Ramos (cell line): Measurements from ENCODE around the gene SLCO3A1.
"Not testable (repeated sequence)": the region's sequence is repeated elsewhere in the genome, so short reads cannot be mapped to it uniquely, and the experiment has no call there.

Source experiments
- in situ Hi-C: fragments of 300-500 bp; cut with MboI; formaldehyde crosslinking; loops from one replicate; pipeline ENCODE4 v1.14.3; 2022; ENCODE audit warnings: low sequenced_read_pairs; ENCODE audit not compliant: unreplicated experiment

The SLCO3A1 gene

GRCh38 chr15:92053753-92054316 lies 200.3 kb downstream of the SLCO3A1 start:
- in situ Hi-C loops: no loop called here

- in situ Hi-C loops: no loop called here
These were observed 203.4 kb downstream of the SLCO3A1 start for GRCh38 chr15:92056875-92057274.

- in situ Hi-C loops: no loop called here
These were observed 205.8 kb downstream of the SLCO3A1 start for GRCh38 chr15:92059036-92059970.

- in situ Hi-C loops: not testable (repeated sequence)
These were observed 206.4 kb downstream of the SLCO3A1 start for GRCh38 chr15:92059971-92060311.

GRCh38 chr15:92061511-92062195 lies 208.1 kb downstream of the SLCO3A1 start:
- in situ Hi-C loops: no loop called here

- in situ Hi-C loops: no loop called here
These were observed 209.0 kb downstream of the SLCO3A1 start for GRCh38 chr15:92062505-92062904.

GRCh38 chr15:92068121-92068520 lies 214.6 kb downstream of the SLCO3A1 start:
- in situ Hi-C loops: no loop called here

GRCh38 chr15:92069308-92070250 lies 216.1 kb downstream of the SLCO3A1 start:
- in situ Hi-C loops: no loop called here

GRCh38 chr15:92070251-92070650 lies 216.7 kb downstream of the SLCO3A1 start:
- in situ Hi-C loops: not testable (repeated sequence)

- in situ Hi-C loops: no loop called here
These were observed 217.6 kb downstream of the SLCO3A1 start for GRCh38 chr15:92071045-92071634.

GRCh38 chr15:92073044-92073785 lies 219.7 kb downstream of the SLCO3A1 start:
- in situ Hi-C loops: no loop called here

- in situ Hi-C loops: no loop called here
These were observed 220.6 kb downstream of the SLCO3A1 start for GRCh38 chr15:92074101-92074500.

- in situ Hi-C loops: no loop called here
These were observed 221.1 kb downstream of the SLCO3A1 start for GRCh38 chr15:92074646-92075045.

- in situ Hi-C loops: no loop called here
These were observed 222.3 kb downstream of the SLCO3A1 start for GRCh38 chr15:92075764-92076163.

- in situ Hi-C loops: no loop called here
These were observed 223.0 kb downstream of the SLCO3A1 start for GRCh38 chr15:92076541-92076940.

GRCh38 chr15:92077353-92078085 lies 224.0 kb downstream of the SLCO3A1 start:
- in situ Hi-C loops: no loop called here

- in situ Hi-C loops: no loop called here
These were observed 224.8 kb downstream of the SLCO3A1 start for GRCh38 chr15:92078270-92078669.

- in situ Hi-C loops: no loop called here
These were observed 225.5 kb downstream of the SLCO3A1 start for GRCh38 chr15:92079047-92079446.
